ENCODE measurements around the gene ADAM10. TPM values are rescaled to one million over a fixed set of nuclear protein-coding genes. Genes with fewer than 3 reads are reported as not detected.

The ADAM10 gene
- total RNA-seq, 1 donor from 2014 or later, result 87.7 TPM

DNA sequence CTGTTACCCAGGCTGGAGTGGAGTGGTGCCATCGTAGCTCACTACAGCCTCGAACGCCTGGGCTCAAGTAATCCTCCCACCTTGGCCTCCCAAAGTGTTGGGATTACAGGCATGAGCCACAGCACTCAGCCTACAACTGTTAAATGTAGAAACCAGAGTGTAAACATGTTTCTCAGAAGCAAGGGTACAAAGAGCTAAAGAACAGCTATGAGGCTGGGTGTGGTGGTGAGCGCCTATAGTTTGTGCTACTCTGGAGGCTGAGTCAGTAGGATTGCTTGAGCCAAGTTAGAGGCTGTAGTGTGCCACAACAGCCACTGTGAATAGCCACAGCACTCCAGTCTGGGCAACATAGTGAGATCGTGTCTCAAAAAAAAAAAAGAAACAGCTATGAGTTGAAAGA is 16.8 kb upstream of the ADAM10 start:
- CTCF ChIA-PET, result no interaction called here

DNA sequence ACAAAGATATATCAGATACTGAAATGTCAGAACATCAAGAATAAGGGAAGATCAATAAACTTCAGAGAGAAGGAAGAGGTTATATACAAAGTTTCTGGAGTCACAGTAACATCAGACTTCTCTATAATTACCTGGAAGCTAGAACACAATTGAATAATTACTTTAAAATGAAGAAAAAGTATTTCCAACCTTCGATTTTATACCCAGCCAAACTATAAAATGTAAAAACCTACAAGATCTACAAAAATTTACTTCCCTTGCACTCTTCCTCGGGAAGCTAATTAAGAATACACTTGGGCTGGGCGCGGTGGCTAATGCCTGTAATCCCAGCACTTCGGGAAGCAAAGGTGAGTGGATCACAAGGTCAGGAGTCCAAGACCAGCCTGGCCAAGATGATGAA is 15.0 kb upstream of the ADAM10 start:
- ChIA-PET POLR2A (interaction anchor here (0.7 kb wide), 1 partner anchor 14 kb away, joined by 3 read pairs; no protein-coding TSS in a partner anchor), CTCF (no interaction called here)
- ATAC-seq (ENCODE audit: low read depth) (no peak), DNase-seq (no peak)
- intact Hi-C loops (cut with micrococcal nuclease), result no loop called here
- no peaks in the 10 kb centered on the region for H3K4me1 Mint-ChIP-seq
- H3K27ac Mint-ChIP-seq, result no peak overlapping the region
- H3K4me3 Mint-ChIP-seq, result no peak overlapping the region
- H3K36me3 Mint-ChIP-seq (ENCODE audit: low read depth), result no peaks in the 10 kb centered on the region
- TF ChIP-seq, protein P1, sequence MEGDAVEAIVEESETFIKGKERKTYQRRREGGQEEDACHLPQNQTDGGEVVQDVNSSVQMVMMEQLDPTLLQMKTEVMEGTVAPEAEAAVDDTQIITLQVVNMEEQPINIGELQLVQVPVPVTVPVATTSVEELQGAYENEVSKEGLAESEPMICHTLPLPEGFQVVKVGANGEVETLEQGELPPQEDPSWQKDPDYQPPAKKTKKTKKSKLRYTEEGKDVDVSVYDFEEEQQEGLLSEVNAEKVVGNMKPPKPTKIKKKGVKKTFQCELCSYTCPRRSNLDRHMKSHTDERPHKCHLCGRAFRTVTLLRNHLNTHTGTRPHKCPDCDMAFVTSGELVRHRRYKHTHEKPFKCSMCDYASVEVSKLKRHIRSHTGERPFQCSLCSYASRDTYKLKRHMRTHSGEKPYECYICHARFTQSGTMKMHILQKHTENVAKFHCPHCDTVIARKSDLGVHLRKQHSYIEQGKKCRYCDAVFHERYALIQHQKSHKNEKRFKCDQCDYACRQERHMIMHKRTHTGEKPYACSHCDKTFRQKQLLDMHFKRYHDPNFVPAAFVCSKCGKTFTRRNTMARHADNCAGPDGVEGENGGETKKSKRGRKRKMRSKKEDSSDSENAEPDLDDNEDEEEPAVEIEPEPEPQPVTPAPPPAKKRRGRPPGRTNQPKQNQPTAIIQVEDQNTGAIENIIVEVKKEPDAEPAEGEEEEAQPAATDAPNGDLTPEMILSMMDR (IDR thresholded peaks at IDR 0.05), result no peak
- peaks cover 2% of the 10 kb centered on the region for H3K27me3 Mint-ChIP-seq
- no peaks in the 10 kb centered on the region for H3K9me3 Mint-ChIP-seq

More for the DNA sequence above, 16.8 kb upstream of the ADAM10 start:
- peaks cover 6% of the 10 kb centered on the region for H3K4me1 Mint-ChIP-seq
- peaks cover 2% of the 10 kb centered on the region for H3K27me3 Mint-ChIP-seq
- intact Hi-C loops (cut with micrococcal nuclease), result no loop called here
- no peaks in the 10 kb centered on the region for H3K9me3 Mint-ChIP-seq
- no peak for DNase-seq
- POLR2A ChIA-PET, result no interaction called here
- no peak overlapping the region for H3K27ac Mint-ChIP-seq
- no peak overlapping the region for H3K4me3 Mint-ChIP-seq
- peaks cover 2% of the 10 kb centered on the region for H3K36me3 Mint-ChIP-seq (ENCODE audit: low read depth)
- TF ChIP-seq, protein P1 (IDR thresholded peaks at IDR 0.05), result no peak
- ATAC-seq (ENCODE audit: low read depth), result no peak

DNA sequence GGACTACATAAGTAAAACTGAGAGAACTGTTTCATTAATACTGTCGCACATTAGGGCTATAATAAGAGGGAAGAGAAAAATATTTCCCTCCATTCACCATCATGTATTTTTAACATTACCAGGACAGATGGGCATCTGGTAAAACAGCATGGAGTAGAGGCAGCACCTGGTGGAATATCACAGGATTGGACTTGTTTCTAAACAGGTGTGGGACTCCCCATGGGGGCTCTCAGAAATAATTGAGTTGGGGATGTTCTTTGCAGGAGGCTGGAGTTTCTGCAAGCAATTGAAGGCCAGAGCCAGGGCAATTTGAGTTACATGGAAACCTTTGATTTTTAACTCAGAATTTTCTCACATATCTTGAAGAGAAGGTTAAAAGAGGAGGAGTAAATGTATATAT is 13.2 kb upstream of the ADAM10 start:
- no peak overlapping the region for H3K4me3 Mint-ChIP-seq
- CTCF ChIA-PET, result no interaction called here
- H3K9me3 Mint-ChIP-seq, result no peaks in the 10 kb centered on the region
- no peak for DNase-seq
- H3K27ac Mint-ChIP-seq, result no peak overlapping the region
- H3K27me3 Mint-ChIP-seq, result peaks cover 4% of the 10 kb centered on the region
- POLR2A ChIA-PET, result no interaction called here
- H3K36me3 Mint-ChIP-seq (ENCODE audit: low read depth), result no peaks in the 10 kb centered on the region
- no peak for ATAC-seq (ENCODE audit: low read depth)
- H3K4me1 Mint-ChIP-seq, result no peaks in the 10 kb centered on the region
- TF ChIP-seq, protein P1 (IDR thresholded peaks at IDR 0.05), result no peak
- intact Hi-C loops (cut with micrococcal nuclease), result no loop called here

DNA sequence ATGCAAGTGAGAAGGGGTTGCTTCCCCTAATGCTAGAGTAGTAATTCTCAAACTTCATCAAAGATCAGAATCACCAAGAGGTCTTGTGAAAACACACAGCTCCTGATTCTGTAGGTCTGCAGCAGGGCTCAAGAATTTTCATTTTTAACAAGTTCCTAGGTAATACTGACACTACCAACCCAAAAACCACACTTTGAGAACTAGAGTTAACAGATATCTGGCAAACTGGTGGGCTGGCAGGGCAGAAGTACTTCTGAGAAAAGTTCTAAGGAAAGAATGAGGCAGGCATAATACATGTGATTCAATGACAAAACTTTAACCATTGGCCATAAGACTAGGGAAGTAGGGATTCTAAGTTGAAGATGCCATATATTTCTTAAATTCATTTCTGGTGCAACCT is 12.8 kb upstream of the ADAM10 start:
- H3K27me3 Mint-ChIP-seq, result peaks cover 4% of the 10 kb centered on the region
- intact Hi-C loops (cut with micrococcal nuclease), result no loop called here
- no peak overlapping the region for H3K4me3 Mint-ChIP-seq
- CTCF ChIA-PET, result no interaction called here
- TF ChIP-seq, protein P1 (IDR thresholded peaks at IDR 0.05), result no peak
- no peaks in the 10 kb centered on the region for H3K36me3 Mint-ChIP-seq (ENCODE audit: low read depth)
- POLR2A ChIA-PET, result no interaction called here
- ATAC-seq (ENCODE audit: low read depth) (no peak), DNase-seq (no peak)
- no peaks in the 10 kb centered on the region for H3K9me3 Mint-ChIP-seq
- H3K27ac Mint-ChIP-seq, result no peak overlapping the region
- H3K4me1 Mint-ChIP-seq, result no peaks in the 10 kb centered on the region

DNA sequence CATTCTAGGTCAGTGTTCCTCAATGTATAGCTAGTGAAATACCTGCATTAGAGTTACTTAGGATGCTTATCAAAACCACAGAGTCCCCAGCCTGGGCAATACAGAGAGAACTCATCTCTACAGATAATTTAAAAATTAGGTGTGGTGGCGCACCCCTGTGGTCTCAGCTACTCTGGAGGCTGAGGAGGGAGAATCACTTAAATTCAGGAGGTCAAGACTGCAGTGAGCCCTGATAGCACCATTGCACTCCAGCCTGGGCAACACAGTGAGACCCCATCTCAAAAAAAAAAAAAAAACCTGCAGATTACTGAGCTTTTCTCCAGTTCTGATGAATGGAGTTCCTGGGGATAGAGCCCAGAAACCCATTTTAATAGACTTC is 11.5 kb upstream of the ADAM10 start:
- DNase-seq (no peak), ATAC-seq (ENCODE audit: low read depth) (no peak)
- H3K27me3 Mint-ChIP-seq, result peaks cover 4% of the 10 kb centered on the region
- no peaks in the 10 kb centered on the region for H3K9me3 Mint-ChIP-seq
- H3K27ac Mint-ChIP-seq, result no peak overlapping the region
- no peaks in the 10 kb centered on the region for H3K36me3 Mint-ChIP-seq (ENCODE audit: low read depth)
- POLR2A ChIA-PET, result interaction anchor here (0.9 kb wide), 1 partner anchor 10 kb away, joined by 4 read pairs; the partner anchor contains the start of gene MINDY2
- H3K4me3 Mint-ChIP-seq, result no peak overlapping the region
- TF ChIP-seq, protein P1 (IDR thresholded peaks at IDR 0.05), result no peak
- intact Hi-C loops (cut with micrococcal nuclease), result no loop called here
- no peaks in the 10 kb centered on the region for H3K4me1 Mint-ChIP-seq
- CTCF ChIA-PET, result interaction anchor here (3.2 kb wide), 1 partner anchor 10 kb away, joined by 11 read pairs; the partner anchor contains the start of gene MINDY2
